GM19099 (cell line): ENCODE results near the gene CENPX.

ENCODE experiments used
- POLR2A ChIP-seq: IDR thresholded peaks from 3 replicates; pipeline ENCODE4 v1.6.1; 2011; ENCODE audit warnings: low read depth; ENCODE audit not compliant: insufficient read length; ENCODE audit errors: extremely low read depth

Gene CENPX

DNA sequence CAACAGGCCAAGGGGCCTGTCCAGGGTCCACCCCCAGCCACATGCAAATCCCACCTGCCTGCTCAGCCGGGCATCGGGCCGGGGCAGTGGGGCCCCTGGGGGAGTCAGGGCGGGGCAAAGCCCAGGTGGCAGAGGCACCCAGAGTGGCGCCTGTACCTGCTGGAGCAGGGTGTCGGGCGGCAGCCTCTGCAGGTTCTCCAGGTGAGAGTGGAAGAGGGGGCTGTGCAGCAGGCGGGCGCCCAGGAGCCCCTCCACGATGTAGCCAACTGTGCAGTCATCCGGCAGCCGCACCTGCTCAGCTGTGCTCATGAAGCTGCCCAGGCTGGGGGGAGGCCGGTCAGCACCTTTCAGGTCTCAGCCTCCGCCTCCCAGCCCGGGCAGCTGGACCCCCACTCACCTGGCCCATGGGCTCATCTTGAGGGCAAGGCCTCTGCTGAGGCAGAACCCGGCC, 26.9 kb upstream of the CENPX start:
- no peak for TF ChIP-seq POLR2A

DNA sequence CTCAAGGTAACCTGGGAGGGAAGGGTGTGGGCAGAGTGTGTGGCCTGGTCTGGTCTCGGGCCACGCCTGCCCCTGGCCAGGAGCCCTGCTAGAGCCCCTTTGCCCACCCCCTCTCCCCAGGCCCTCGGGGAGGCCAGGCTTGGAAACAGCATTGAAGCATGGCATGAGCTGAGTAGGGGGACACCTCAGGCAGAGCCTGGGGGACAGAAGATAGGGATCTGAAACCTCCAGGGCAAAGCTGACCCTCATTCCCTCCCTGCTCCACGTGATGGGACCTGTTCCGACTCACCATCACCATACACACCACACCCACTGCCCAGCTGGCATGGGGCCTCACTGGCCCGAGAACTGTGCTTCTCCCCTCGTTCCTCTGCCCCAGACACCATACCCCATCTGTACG, 26.4 kb upstream of the CENPX start:
- TF ChIP-seq POLR2A = no peak

DNA sequence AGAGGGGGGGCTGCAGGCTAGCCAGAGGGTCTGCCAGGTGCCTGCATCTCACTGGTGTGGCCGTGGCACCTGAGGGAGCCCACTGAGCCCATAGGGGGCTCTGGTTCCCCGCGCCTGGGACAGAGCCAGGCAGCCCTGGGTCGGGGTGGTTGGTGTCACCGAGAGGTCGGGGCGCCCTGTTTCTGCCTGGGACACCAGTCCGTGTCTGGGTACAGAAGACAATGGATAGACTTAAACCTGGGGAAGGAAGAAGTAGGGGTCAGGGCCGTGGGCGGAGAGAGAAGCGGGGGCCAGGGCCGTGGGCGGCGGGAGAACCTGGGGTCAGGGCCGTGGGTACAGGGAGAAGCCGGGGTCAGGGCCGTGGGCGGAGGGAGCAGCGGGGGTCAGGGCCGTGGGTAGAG, 25.9 kb upstream of the CENPX start:
- TF ChIP-seq POLR2A = no peak

DNA sequence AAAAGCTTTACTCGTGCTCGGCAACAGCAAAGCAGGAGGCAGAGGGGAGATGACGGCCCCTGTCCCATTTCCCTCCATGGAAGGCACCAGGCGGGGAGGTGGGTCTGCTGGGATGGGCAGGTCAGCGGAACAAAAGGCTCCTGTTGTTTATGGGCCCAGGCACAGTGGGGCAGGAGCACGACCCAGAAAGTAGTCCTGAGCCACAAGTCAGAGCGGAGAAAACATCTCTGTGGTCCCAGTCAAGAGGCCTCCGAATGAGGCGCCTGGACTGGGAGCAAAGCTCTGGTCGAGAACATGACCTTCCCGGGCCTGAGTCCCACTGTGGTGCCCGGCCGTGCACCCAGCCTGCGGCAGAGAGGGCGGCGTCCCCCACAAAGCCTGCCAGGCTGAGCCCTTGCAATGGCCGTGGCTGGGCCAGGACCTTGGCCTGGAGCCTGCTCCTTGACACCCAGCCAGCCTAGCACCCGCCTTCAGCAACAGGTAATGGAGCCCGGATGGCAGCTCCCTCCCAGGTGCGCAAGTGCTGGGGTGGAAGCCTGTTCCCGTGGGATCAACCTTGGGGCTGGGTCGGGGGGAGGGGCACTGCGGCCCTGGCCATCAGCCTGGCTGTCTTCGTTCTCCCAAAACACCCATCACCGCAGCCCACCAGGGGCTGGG, 25.4 kb upstream of the CENPX start:
- no peak for TF ChIP-seq POLR2A

DNA sequence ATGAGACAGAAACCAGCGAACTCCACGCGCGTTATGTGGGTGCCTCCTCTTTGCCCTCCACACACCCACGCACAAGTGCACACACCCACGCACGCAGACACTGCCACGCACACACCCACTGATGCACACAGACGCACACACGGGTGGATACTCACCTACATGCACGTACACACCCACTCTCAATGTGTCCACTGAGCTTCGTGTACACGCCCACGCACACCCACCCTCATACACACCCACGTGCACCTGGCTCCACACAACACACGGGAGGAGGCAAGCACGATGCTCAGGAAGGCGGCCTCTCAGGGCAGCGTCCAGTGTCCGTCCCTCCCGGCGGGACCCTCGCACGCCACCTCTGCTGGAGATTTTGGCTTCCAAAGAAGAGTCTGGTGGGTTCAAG, 24.7 kb upstream of the CENPX start:
- no peak for TF ChIP-seq POLR2A

DNA sequence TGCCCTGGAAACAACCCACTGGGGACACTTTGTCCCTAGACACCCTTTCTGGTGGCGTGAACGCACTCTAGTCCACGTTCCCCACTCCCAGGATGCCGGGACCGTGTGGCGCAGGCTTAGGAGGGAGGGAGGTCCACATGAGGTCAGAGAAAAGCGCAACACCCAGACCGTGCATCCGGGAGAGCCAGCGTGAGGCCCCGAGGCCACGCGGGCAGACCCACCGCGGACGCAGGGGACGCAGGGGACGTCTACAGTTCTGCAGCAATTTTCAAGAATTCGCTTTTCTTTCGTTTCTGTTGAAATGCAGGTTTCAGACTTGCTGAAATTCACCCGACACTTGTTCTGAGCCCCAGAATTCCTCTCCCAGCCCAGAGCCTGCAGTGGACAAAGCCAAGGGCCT, 24.2 kb upstream of the CENPX start:
- no peak for TF ChIP-seq POLR2A

DNA sequence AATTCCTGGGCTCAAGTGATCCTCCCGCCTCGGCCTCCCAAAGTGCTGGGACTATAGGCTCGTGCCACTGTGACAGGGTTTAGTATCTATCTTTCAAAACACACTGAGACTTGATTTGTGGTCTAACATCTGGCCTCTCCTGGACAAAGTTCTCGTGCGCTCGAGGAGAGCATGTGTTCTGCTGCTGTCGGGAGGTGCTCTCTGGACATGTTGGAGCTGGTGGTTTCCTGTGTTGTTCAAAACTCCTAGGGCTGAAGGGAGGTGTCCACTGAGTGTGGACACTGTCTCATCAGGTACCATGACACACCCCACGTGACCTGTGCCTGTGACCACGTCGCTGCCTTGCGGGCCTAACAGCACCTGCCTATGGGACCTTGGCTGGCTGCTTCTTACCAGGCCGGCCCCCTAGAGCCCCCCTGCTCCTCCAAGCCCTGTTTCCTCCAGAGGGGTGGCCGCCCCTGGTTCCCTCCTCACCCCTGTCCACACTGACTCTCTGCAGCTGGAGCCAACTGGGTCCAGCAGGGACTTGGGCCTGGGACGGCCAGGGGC, 23.3 kb upstream of the CENPX start:
- no peak for TF ChIP-seq POLR2A

DNA sequence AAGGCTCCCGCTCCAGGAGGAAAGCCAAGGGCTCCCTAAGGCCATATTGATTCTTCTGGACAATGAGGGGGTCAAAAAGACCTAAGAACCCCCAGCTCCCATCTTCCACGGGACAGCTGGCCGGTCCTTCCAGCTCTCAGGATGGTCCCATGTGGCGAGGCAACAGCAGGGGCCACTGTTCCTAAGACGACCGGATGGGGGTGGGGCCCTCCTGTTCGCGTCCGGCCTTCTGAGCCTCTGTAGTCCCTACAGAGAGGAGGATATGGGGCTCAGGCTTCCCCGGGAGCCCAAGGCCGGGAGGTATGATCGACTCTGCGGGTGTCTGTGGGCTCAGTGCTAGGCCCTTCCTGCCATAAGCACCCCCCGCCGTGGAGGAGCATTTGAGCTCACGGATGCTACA, 20.8 kb upstream of the CENPX start:
- no peak for TF ChIP-seq POLR2A

DNA sequence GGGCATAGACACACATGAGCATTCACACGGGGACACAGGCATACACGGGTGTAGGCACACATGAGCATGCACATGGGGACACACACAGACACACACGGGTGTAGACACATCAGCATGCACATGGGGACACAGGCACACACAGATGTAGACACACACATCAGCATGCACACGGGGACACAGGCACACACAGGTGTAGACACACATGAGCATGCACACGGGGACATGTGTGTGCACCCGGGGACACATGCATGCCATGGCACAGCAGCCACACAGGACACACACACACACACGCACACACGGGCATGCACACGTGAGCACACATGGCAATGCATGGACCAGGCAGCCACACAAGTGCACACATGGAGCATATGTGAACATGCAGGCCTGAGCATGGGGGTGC, 20.0 kb upstream of the CENPX start:
- TF ChIP-seq POLR2A = no peak

DNA sequence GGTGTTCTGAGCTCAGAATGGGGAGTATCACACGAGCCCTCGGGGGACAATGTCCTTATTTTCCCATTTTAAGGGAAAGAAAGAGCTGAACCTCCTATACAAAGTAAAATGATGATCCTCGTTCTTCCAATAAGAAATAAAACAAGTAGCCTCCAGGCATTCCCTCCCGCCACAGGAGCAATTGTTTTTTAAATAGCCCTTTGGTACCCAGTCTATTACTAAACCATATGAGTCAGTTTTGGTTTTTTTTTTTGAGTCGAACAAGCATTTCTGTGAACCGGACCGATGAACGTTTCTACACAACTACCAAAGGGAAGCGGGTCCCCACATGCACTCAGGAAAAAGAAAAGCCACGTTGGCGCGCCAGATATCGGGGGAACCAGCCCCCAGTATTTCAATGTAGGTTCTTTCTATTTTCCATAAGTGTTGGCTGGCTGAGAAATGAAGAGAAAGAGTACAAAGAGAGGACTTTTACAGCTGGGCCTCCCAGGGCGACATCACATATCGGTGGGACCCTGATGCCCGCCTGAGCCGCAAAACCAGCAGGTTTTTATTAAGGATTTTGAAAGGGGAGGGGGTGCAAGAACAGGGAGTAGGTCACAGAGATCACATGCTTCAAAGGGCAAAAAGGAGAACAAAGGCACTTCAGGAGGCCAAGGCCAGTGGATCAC, 18.6 kb upstream of the CENPX start:
- no peak for TF ChIP-seq POLR2A

DNA sequence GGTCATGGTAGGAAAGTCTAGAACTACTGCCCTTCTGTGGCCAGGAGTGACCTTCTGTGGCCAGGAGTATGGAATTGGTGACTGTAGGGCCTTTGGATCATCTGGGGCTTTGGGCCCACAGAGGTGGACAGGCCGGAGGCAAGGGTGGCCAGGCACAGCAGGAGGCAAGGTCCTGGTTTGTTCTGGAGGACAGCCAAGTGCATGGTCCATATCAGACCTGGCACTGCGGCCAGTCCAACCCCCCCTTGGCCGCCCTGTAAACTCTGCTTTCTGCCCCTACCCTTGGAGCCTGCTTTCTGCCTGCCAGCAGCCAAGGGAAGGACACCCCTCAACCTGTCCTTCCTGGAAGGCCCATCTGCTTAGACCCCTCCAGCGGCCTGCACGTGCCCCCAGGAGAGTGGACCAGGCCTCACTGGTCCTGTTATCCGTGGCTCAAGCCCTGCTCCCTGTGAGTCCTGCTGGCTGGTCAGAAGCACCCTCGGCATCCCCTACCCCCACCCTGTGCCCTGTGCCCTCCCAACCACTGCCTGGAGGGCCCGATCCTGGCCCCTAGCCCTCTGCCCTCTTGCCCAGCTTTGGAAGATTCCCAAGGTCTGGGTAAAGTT, 17.1 kb upstream of the CENPX start:
- no peak for TF ChIP-seq POLR2A

DNA sequence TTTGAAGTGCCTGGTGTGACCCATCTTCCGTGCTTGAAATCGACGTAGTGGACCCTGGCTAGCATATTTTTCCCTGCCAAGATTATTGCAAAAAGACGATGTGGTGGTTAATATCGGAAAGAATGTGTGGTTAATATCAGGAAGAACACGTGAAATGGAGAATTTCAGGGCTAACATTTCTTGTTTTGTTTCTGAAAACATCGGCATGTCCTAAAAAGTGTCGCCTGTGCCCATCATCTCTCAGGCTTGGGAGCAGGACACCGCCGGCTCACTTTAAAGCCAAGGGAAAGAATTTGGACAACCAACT, 15.2 kb upstream of the CENPX start:
- TF ChIP-seq POLR2A = no peak

DNA sequence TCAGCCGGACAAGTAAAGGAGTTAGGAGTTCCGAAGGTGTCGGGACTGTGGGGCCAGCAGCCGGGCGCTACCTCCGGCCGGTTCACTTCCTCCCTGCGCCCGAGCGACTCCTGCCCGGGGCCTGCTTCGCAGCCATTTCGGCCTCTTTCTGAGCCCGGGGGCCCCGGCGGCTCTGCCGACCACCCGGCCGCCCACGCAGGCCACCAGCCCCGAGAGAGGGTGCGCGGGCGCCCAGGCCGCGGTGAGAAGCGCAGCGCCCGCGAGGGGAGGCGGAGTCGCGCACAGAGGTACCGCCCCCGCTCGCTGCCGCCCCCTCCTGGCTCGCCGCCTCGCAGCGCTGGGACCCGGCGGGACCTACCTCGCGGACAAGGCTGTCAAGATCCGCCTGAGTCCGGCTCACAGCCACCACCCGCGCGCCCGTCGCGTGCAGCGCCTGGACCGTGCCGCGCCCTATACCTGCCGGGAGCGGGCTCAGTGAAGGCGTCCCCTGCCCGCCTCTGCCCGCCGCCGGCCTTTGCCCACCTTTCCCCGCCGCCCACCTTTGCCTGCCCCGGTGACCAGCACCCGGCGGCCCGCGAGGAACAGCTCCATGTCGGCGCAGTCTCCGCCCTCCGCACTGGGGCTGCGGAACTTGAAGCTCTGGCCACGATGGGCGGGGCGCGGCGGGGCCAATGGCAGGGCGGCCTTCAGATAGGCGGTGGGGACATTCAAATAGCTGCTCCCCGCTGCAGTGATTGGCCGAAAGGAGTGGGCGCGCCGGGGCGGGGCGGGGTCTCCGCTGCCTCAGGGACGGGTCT, 14.6 kb upstream of the CENPX start, which contains the start of gene DCXR:
Gene DCXR (minus strand): TSS at position 606 of the 797 bp plus-strand sequence. CDS start 15 bp downstream, at position 591.
- TF ChIP-seq POLR2A = peak; percentile 98

DNA sequence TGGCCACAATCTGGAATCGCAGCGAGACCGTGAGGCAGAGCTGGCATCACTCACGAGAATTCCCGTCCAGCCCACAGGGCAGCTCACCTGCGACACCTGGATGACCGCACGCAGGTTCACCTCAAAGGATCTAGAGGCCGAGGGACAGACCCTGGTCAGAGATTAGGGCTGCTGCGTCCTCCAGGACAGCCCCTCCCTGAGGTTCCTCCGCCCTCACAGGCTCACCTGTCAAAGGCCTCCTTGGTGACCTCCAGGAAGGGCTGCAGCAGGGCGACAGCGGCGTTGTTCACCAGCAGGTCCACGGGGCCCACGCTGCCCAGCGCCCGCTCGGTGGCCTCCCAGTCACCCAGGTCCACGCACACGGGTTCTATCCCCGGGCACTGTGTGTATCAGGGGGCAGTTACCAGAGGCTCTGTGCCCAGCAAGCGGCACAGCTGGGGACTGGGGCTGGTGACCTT, 14.0 kb upstream of the CENPX start:
- no peak for TF ChIP-seq POLR2A
